Thoracic aorta (tissue), 2 donors: ENCODE data around the gene PRPF6. TPM values are rescaled to one million over a fixed set of nuclear protein-coding genes. Genes with fewer than 3 reads are reported as not detected.

Experiments
- ATAC-seq: fragments of 150-250 bp; one replicate; pipeline ENCODE4 v1.8.0; 2017; ENCODE audit warnings: low read depth; ENCODE audit not compliant: insufficient number of reproducible peaks, low FRiP score
- DNase-seq: peaks from one replicate; pipeline ENCODE4 v3.0.0-alpha.2; 2020; ENCODE audit warnings: low spot score
- H3K27ac ChIP-seq, 2 donors: fragments of 200-600 bp; sonication (generic); 1 replicate in 1 of 2; 2 replicates in 1 of 2; pipeline ENCODE4 v1.5.1; 2016; ENCODE audit warnings: mild to moderate bottlenecking in 2 of 2, moderate library complexity in 2 of 2
- H3K27me3 ChIP-seq: fragments of 200-600 bp; sonication (generic); replicated peaks from 2 replicates; pipeline ENCODE4 v1.6.0; 2016; ENCODE audit warnings: mild to moderate bottlenecking; ENCODE audit not compliant: insufficient read depth
- H3K36me3 ChIP-seq: fragments of 200-600 bp; sonication (generic); one replicate; pipeline ENCODE4 v1.5.1; 2016
- H3K4me1 ChIP-seq, 2 donors: fragments of 200-600 bp; sonication (generic); 1 replicate in 1 of 2; 2 replicates in 1 of 2; pipeline versions ENCODE4 v1.5.1 to v1.6.0; 2016; ENCODE audit warnings: low read depth in 2 of 2, mild to moderate bottlenecking in 1 of 2; ENCODE audit not compliant: control insufficient read depth in 1 of 2
- H3K4me3 ChIP-seq: fragments of 200-600 bp; sonication (generic); 2 replicates; pipeline ENCODE4 v1.5.1; 2016; ENCODE audit warnings: mild to moderate bottlenecking
- H3K9me3 ChIP-seq: fragments of 200-600 bp; sonication (generic); 2 replicates; pipeline ENCODE4 v1.5.1; 2016
- CTCF ChIP-seq: fragments of 200-600 bp; sonication (generic); IDR thresholded peaks from one replicate; pipeline ENCODE4 v1.5.1; 2019; ENCODE audit warnings: antibody characterized with exemption
- total RNA-seq, 2 donors: library from RNA; depleted of rRNA; stranded (reverse); fragments of >200 nt; gene quantifications; one replicate each; pipeline versions ENCODE4 v1.1.0 to v1.2.3, GENCODE V29; 2016

The PRPF6 gene
- total RNA-seq, 2 donors from 2014 or later: 51.9 to 52.9 TPM

- Histone ChIP-seq H3K36me3 (peaks cover 46% of the 10 kb centered on the region), H3K27ac (no peak overlapping the region), H3K4me1 (no peaks in the 10 kb centered on the region), H3K27me3 (no peaks in the 10 kb centered on the region), H3K9me3 (no peaks in the 10 kb centered on the region), H3K4me3 (no peak overlapping the region)
- no peak for DNase-seq
- no peak for ATAC-seq
- TF ChIP-seq CTCF: no peak
Observed at GRCh38 chr20:63941282-63942081, 39.5 kb upstream of the PRPF6 start.

- TF ChIP-seq CTCF: no peak
- no peaks in the 10 kb centered on the region for H3K9me3 ChIP-seq
- H3K27ac ChIP-seq: peak overlapping the region in 1 of 2 donors; percentile 12
- no peak overlapping the region for H3K4me3 ChIP-seq
- no peaks in the 10 kb centered on the region for H3K27me3 ChIP-seq
- peaks cover 46% of the 10 kb centered on the region for H3K36me3 ChIP-seq
- H3K4me1 ChIP-seq: peaks cover 0 to 2% of the 10 kb centered on the region in 2 donors
- no peak for DNase-seq
- no peak for ATAC-seq
Observed at GRCh38 chr20:63942250-63942951, 38.5 kb upstream of the PRPF6 start.

GRCh38 chr20:63942969-63943807 is 37.7 kb upstream of the PRPF6 start:
- Histone ChIP-seq H3K36me3 (peaks cover 46% of the 10 kb centered on the region), H3K27me3 (no peaks in the 10 kb centered on the region), H3K4me1 (peaks cover 5 to 10% of the 10 kb centered on the region in 2 donors), H3K9me3 (no peaks in the 10 kb centered on the region), H3K27ac (peak overlapping the region in 1 of 2 donors; percentile 12), H3K4me3 (no peak overlapping the region)
- TF ChIP-seq CTCF: no peak
- DNase-seq: no peak
- ATAC-seq: no peak

- no peak for DNase-seq
- H3K9me3 ChIP-seq: no peaks in the 10 kb centered on the region
- H3K4me3 ChIP-seq: no peak overlapping the region
- no peaks in the 10 kb centered on the region for H3K27me3 ChIP-seq
- no peak overlapping the region for H3K27ac ChIP-seq
- no peak for ATAC-seq
- H3K36me3 ChIP-seq: peaks cover 46% of the 10 kb centered on the region
- peaks cover 7 to 16% of the 10 kb centered on the region in 2 donors for H3K4me1 ChIP-seq
- TF ChIP-seq CTCF: no peak
Observed at GRCh38 chr20:63943808-63944077, 37.2 kb upstream of the PRPF6 start.
